Measurements from ENCODE around the gene RFTN1. TPM values are rescaled to one million over a fixed set of nuclear protein-coding genes. Genes with fewer than 3 reads are reported as not detected.

The RFTN1 gene
- total RNA-seq, 4 donors from 2014 or later, result 11.2 to 39.5 (median 25.6) TPM

- TF ChIP-seq CTCF (IDR thresholded peaks at IDR 0.05) (no peak), POLR2A (IDR thresholded peaks at IDR 0.05) (no peak)
- H3K4me3 ChIP-seq (ENCODE audit: low read depth, poor library complexity, severe bottlenecking), result no peak overlapping the region
- no peak for DNase-seq (ENCODE audit: low spot score in 2 of 2)
- WGBS, 2 donors, result 77 to 81% methylated on average over 10 of the region's 10 CpGs
- intact Hi-C loops (cut with DNase I; ENCODE audit: low total_unique reads), result no loop called here
These were observed 32.1 kb upstream of the RFTN1 start for GRCh38 chr3:16545413-16546185.

- intact Hi-C loops (cut with DNase I; ENCODE audit: low total_unique reads), result no loop called here
- 82 to 84% methylated on average over 6 of the region's 6 CpGs for WGBS, 2 donors
- TF ChIP-seq CTCF (IDR thresholded peaks at IDR 0.05), result no peak
- TF ChIP-seq POLR2A (IDR thresholded peaks at IDR 0.05), result no peak
- no peak overlapping the region for H3K4me3 ChIP-seq (ENCODE audit: low read depth, poor library complexity, severe bottlenecking)
- DNase-seq (ENCODE audit: low spot score in 2 of 2), result no peak
These were observed 29.9 kb upstream of the RFTN1 start for GRCh38 chr3:16543242-16543864.

GRCh38 chr3:16538507-16538906, 25.0 kb upstream of the RFTN1 start:
- intact Hi-C loops (cut with DNase I; ENCODE audit: low total_unique reads), result no loop called here
- WGBS, 2 donors, result 65 to 77% methylated on average over 4 of the region's 4 CpGs
- no peak overlapping the region for H3K4me3 ChIP-seq (ENCODE audit: low read depth, poor library complexity, severe bottlenecking)
- TF ChIP-seq POLR2A (IDR thresholded peaks at IDR 0.05) (no peak), CTCF (IDR thresholded peaks at IDR 0.05) (no peak)
- no peak for DNase-seq (ENCODE audit: low spot score in 2 of 2)

- intact Hi-C loops (cut with DNase I; ENCODE audit: low total_unique reads), result no loop called here
- no peak overlapping the region for H3K4me3 ChIP-seq (ENCODE audit: low read depth, poor library complexity, severe bottlenecking)
- DNase-seq (ENCODE audit: low spot score in 2 of 2), result no peak
- TF ChIP-seq POLR2A (IDR thresholded peaks at IDR 0.05) (no peak), CTCF (IDR thresholded peaks at IDR 0.05) (no peak)
- WGBS, 2 donors, result 41 to 69% methylated on average over 3 of the region's 3 CpGs
These were observed 23.5 kb upstream of the RFTN1 start for GRCh38 chr3:16536996-16537395.

- 89 to 97% methylated on average over 4 of the region's 4 CpGs for WGBS, 2 donors
- H3K4me3 ChIP-seq (ENCODE audit: low read depth, poor library complexity, severe bottlenecking), result no peak overlapping the region
- intact Hi-C loops (cut with DNase I; ENCODE audit: low total_unique reads), result no loop called here
- no peak for DNase-seq (ENCODE audit: low spot score in 2 of 2)
- TF ChIP-seq CTCF (IDR thresholded peaks at IDR 0.05), result no peak
- TF ChIP-seq POLR2A (IDR thresholded peaks at IDR 0.05), result no peak
These were observed 22.8 kb upstream of the RFTN1 start for GRCh38 chr3:16536344-16536663.

Measured in lower leg skin (tissue), 4 donors.